Endothelial cell of umbilical vein (primary cell): ENCODE measurements around the gene SNX22. TPM values are rescaled to one million over a fixed set of nuclear protein-coding genes. Genes with fewer than 3 reads are reported as not detected.

ENCODE experiments used
- Bru-seq: library from RNA; stranded (reverse); fragments of 400-500 nt; gene quantifications from one replicate; lab custom pipeline; 2021; lab: Mats Ljungman, UMichigan
- BruChase-seq, 2 experiments: library from RNA; stranded (reverse); fragments of 400-500 nt; gene quantifications; one replicate each; lab custom pipeline; 2021; lab: Mats Ljungman, UMichigan
- BruUV-seq: library from RNA; stranded (reverse); fragments of 400-500 nt; replicated peaks from 2 replicates; lab custom pipeline; 2021; lab: Mats Ljungman, UMichigan
- CTCF ChIA-PET: fragments of 300-600, 350-600 bp; sonication (Branson Sonifier 250); formaldehyde crosslinking; loops from one replicate; lab custom pipeline; 2021; ENCODE audit warnings: antibody characterized with exemption, inconsistent platforms; lab: Charles Lee
- POLR2A ChIA-PET: fragments of 300-600, 350-600 bp; sonication (Branson Sonifier 250); formaldehyde crosslinking; loops from one replicate; lab custom pipeline; 2021; ENCODE audit warnings: antibody characterized with exemption, inconsistent platforms; lab: Charles Lee
- DNase-seq: peaks from one replicate; pipeline ENCODE4 v3.0.0-alpha.2; 2011; ENCODE audit warnings: low read depth, low spot score
- FAIRE-seq: peaks from 2 replicates; lab custom pipeline; 2011; peaks lifted over from hg19 to GRCh38; lab: Jason Lieb, UNC
- H2AFZ ChIP-seq: 2 replicates; pipeline ENCODE4 v1.6.0; 2012; ENCODE audit warnings: low read depth, low read length, control low read depth, inconsistent platforms
- H3K27ac ChIP-seq: 2 replicates; pipeline ENCODE4 v1.5.1; 2011; ENCODE audit warnings: low read depth, mild to moderate bottlenecking, control low read depth, low read length, moderate library complexity; ENCODE audit not compliant: insufficient read depth
- H3K27me3 ChIP-seq, 2 experiments: 2 replicates each; pipeline versions ENCODE4 v1.6.0 to v1.6.1; 2011; ENCODE audit warnings: low read length in 2 of 2, mixed read lengths in 1 of 2; ENCODE audit not compliant: control insufficient read depth in 2 of 2, insufficient read depth in 2 of 2
- H3K36me3 ChIP-seq, 2 experiments: 2 replicates in 1 of 2; 3 replicates in 1 of 2; pipeline ENCODE4 v1.5.1; 2011; ENCODE audit warnings: low read length in 2 of 2, mild to moderate bottlenecking in 1 of 2, moderate library complexity in 1 of 2; ENCODE audit not compliant: control insufficient read depth in 2 of 2, insufficient read depth in 2 of 2; ENCODE audit errors: extremely low read depth in 1 of 2
- H3K4me1 ChIP-seq: 3 replicates; pipeline ENCODE4 v1.5.1; 2011; ENCODE audit warnings: mild to moderate bottlenecking, low read length; ENCODE audit not compliant: control insufficient read depth, insufficient read depth; ENCODE audit errors: extremely low read depth
- H3K4me2 ChIP-seq: 2 replicates; pipeline ENCODE4 v1.6.1; 2011; ENCODE audit warnings: low read length, control low read depth, mixed read lengths; ENCODE audit not compliant: insufficient read depth
- H3K4me3 ChIP-seq, 3 experiments: fragments of 200-600 bp in 1 of 3; sonication (generic), shearing (Covaris generic) in 1 of 3; replicated peaks in 1 of 3; 2 replicates each; pipeline ENCODE4 v1.5.1; 2011 to 2016; ENCODE audit warnings: control low read depth in 3 of 3, low read length in 3 of 3, mild to moderate bottlenecking in 2 of 3, inconsistent platforms in 1 of 3, low read depth in 1 of 3, moderate library complexity in 1 of 3; ENCODE audit not compliant: insufficient read depth in 1 of 3
- H3K79me2 ChIP-seq: 2 replicates; pipeline ENCODE4 v1.6.0; 2012; ENCODE audit warnings: low read length, inconsistent platforms; ENCODE audit not compliant: control insufficient read depth, insufficient read depth
- H3K9ac ChIP-seq: replicated peaks from 2 replicates; pipeline ENCODE3; 2011; ENCODE audit warnings: low read length, control low read depth; ENCODE audit not compliant: insufficient read depth; ENCODE audit errors: extremely low read depth
- H3K9me1 ChIP-seq: replicated peaks from 3 replicates; pipeline ENCODE4 v1.6.0; 2011; ENCODE audit warnings: mild to moderate bottlenecking, low read length; ENCODE audit not compliant: control insufficient read depth, insufficient read depth; ENCODE audit errors: extremely low read depth
- H3K9me3 ChIP-seq: replicated peaks from 2 replicates; pipeline ENCODE4 v1.5.1; 2012; ENCODE audit warnings: low read length, inconsistent platforms; ENCODE audit not compliant: control insufficient read depth, insufficient read depth
- H4K20me1 ChIP-seq: replicated peaks from 2 replicates; pipeline ENCODE3; 2011; ENCODE audit warnings: mild to moderate bottlenecking, low read length; ENCODE audit not compliant: control insufficient read depth, insufficient read depth; ENCODE audit errors: extremely low read depth
- CTCF ChIP-seq, 2 donors: IDR thresholded peaks; 1 replicate in 1 of 2; 2 replicates in 1 of 2; pipeline ENCODE4 v1.5.1; 2011; ENCODE audit warnings: low read length in 2 of 2, mild to moderate bottlenecking in 2 of 2, moderate library complexity in 2 of 2, control low read depth in 1 of 2, inconsistent platforms in 1 of 2, low read depth in 1 of 2; ENCODE audit not compliant: insufficient read depth in 1 of 2; ENCODE audit errors: extremely low read depth in 1 of 2
- EZH2 ChIP-seq: IDR thresholded peaks from 2 replicates; pipeline ENCODE4 v1.6.1; 2012; ENCODE audit warnings: borderline replicate concordance, low read depth, mild to moderate bottlenecking, moderate library complexity, low read length, inconsistent platforms; ENCODE audit not compliant: severe bottlenecking
- GATA2 ChIP-seq: IDR thresholded peaks from 2 replicates; pipeline ENCODE4 v1.7.0; 2011; ENCODE audit warnings: low read depth, mild to moderate bottlenecking, moderate library complexity, mixed read lengths, low read length; ENCODE audit not compliant: insufficient read length, insufficient read depth
- JUN ChIP-seq: IDR thresholded peaks from 2 replicates; pipeline ENCODE4 v1.6.1; 2011; ENCODE audit warnings: borderline replicate concordance, low read depth; ENCODE audit not compliant: insufficient read length, insufficient read depth
- MAX ChIP-seq: IDR thresholded peaks from 2 replicates; pipeline ENCODE4 v1.6.1; 2011; ENCODE audit not compliant: insufficient read depth, insufficient read length
- MYC ChIP-seq: IDR thresholded peaks from one replicate; pipeline ENCODE4 v1.6.1; 2011; ENCODE audit warnings: mild to moderate bottlenecking, low read depth, low read length
- POLR2A ChIP-seq: IDR thresholded peaks from 2 replicates; pipeline ENCODE4 v1.6.1; 2012; ENCODE audit warnings: low read depth, mild to moderate bottlenecking, control low read depth, low read length
- dilution Hi-C: fragments of 300-500 bp; cut with MboI; formaldehyde crosslinking; loops from one replicate; pipeline ENCODE4 v1.15.0; 2019; ENCODE audit warnings: low sequenced_read_pairs; ENCODE audit not compliant: extremely low pct_ligation_motif_present
- intact Hi-C: fragments of 100-400 bp; cut with micrococcal nuclease; formaldehyde crosslinking; loops from one replicate; pipeline ENCODE4 v1.10.0; 2022
- long read RNA-seq: library from polyadenylated mRNA; stranded (forward); transcript quantifications from one replicate; pipeline ENCODE4 v2.0.0, GENCODE V29; 2021
- polyA minus RNA-seq, 3 experiments: library from RNA; depleted of rRNA, polyadenylated mRNA; stranded (reverse); fragments of >200 nt; gene quantifications; 1 replicate in 1 of 3; 2 replicates in 2 of 3; pipeline ENCODE4 v1.2.3, GENCODE V29; 2011
- polyA plus RNA-seq, 4 experiments: library from polyadenylated mRNA; depleted of rRNA in 3 of 4; stranded (reverse) in 3 of 4; unstranded in 1 of 4; fragments of >200 nt; gene quantifications; 2 replicates each; pipeline versions ENCODE4 v1.2.1 to v1.2.3, GENCODE V29; 2011 to 2012; ENCODE audit warnings: missing spikeins in 1 of 4
- total RNA-seq: library from RNA; stranded (reverse); gene quantifications from 2 replicates; pipeline ENCODE4 v1.2.3, GENCODE V29; 2021

The SNX22 gene
- total RNA-seq: 0.14 and 0.73 TPM in 2 replicates
- polyA plus RNA-seq: 0.14 and 0.18 TPM in 2 replicates
- polyA plus RNA-seq (2011; cell fraction: cytosol; rRNA removed): 0.10 and 0.13 TPM in 2 replicates
- 0.38 and 0.40 TPM in 2 replicates for polyA plus RNA-seq (2011; cell fraction: nucleus; rRNA removed)
- 1.2 and 1.5 TPM in 2 replicates for polyA plus RNA-seq (2012)
- 0.19 and 0.34 TPM in 2 replicates for polyA minus RNA-seq
- not detected for polyA minus RNA-seq (2011; cell fraction: cytosol; rRNA and poly(A)+ RNA removed)
- polyA minus RNA-seq (2011; cell fraction: nucleus; rRNA and poly(A)+ RNA removed): 0.19 and 0.67 TPM in 2 replicates
- percentile 18 among the genes with signal in this experiment for Bru-seq, nascent RNA
- BruChase-seq, experiment 1, labeled RNA remaining after a 6-hour chase: percentile 22 among the genes with signal in this experiment
- percentile 11 among the genes with signal in this experiment for BruChase-seq, experiment 2, labeled RNA remaining after a 2-hour chase
- long read RNA-seq: 0 reads

- FAIRE-seq (no peak), DNase-seq (peak; percentile 6)
- intact Hi-C loops (loop anchor here (5.0 kb wide), 1 partner anchor 400 kb away; no protein-coding TSS in a partner anchor), dilution Hi-C loops (no loop called here)
- Histone ChIP-seq H3K9ac (peak within 1 kb of the TSS; percentile 8), H4K20me1 (no peaks in the 10 kb centered on the region), H3K4me2 (peak within 1 kb of the TSS; percentile 59), H3K36me3 (peaks cover 11 to 16% of the 10 kb centered on the region in 2 experiments), H3K27ac (no peak within 1 kb of the TSS), H3K9me1 (no peaks in the 10 kb centered on the region), H3K27me3 (peaks cover 5 to 12% of the 10 kb centered on the region in 2 experiments), H2AFZ (peak within 1 kb of the TSS; percentile 83), H3K4me1 (peaks cover 5% of the 10 kb centered on the region), H3K79me2 (no peaks in the 10 kb centered on the region), H3K4me3 (peak within 1 kb of the TSS; percentile 11 to 50 (median 32)), H3K9me3 (no peaks in the 10 kb centered on the region)
- TF ChIP-seq JUN (no peak), EZH2 (no peak), MAX (no peak), CTCF (IDR thresholded peaks at IDR 0.05; ENCODE audit: extremely low read depth in 1 of 2, insufficient read depth in 1 of 2, low read depth in 1 of 2, low read length in 2 of 2) (no peak), GATA2 (no peak), MYC (no peak), POLR2A (no peak)
- CTCF ChIA-PET: interaction anchor here (2.4 to 4.0 kb wide), 2 partner anchors 11 to 41 kb away, joined by 8 to 33 read pairs; partner anchors contain the start of gene PPIB
- no TSS peak for BruUV-seq
- POLR2A ChIA-PET: interaction anchor here (1.2 kb wide), 1 partner anchor 58 kb away, joined by 3 read pairs; the partner anchor contains the start of gene CIAO2A
Measured at GRCh38 chr15:64151727-64152506, at the start of gene SNX22. Gene SNX22, plus strand, starts transcription at chr15:64151731. Its CDS starts 45 bp downstream, at chr15:64151776.
